IMR-90 (cell line): Measurements from ENCODE around the gene HOXA2.

ENCODE experiments used
- BHLHE40 ChIP-seq: fragments of 150-350 bp; IDR thresholded peaks from 2 replicates; pipeline ENCODE4 v1.6.1; 2016; ENCODE audit warnings: mild to moderate bottlenecking, low read depth, low read length
- CTCF ChIP-seq: conservative IDR thresholded peaks from 2 replicates; pipeline ENCODE4 v1.5.1; 2012; ENCODE audit warnings: mild to moderate bottlenecking, low read depth, low read length, improper control_type of control experiment
- ELK1 ChIP-seq: fragments of 150-350 bp; IDR thresholded peaks from 2 replicates; pipeline ENCODE4 v1.6.1; 2016; ENCODE audit warnings: low read depth, mild to moderate bottlenecking, low read length, moderate library complexity, borderline replicate concordance
- FOS ChIP-seq: fragments of 150-350 bp; IDR thresholded peaks from 2 replicates; pipeline ENCODE4 v1.6.1; 2016; ENCODE audit warnings: low read depth, low read length
- MAFK ChIP-seq: IDR thresholded peaks from 2 replicates; pipeline ENCODE4 v1.6.1; 2012; ENCODE audit warnings: low read depth, low read length, improper control_type of control experiment
- MAZ ChIP-seq: IDR thresholded peaks from 2 replicates; pipeline ENCODE4 v1.6.1; 2012; ENCODE audit warnings: low read depth, mild to moderate bottlenecking, low read length, improper control_type of control experiment, moderate library complexity, borderline replicate concordance
- MXI1 ChIP-seq: IDR thresholded peaks from 2 replicates; pipeline ENCODE4 v1.6.1; 2012; ENCODE audit warnings: low read depth, mild to moderate bottlenecking, low read length, moderate library complexity, borderline replicate concordance
- NFE2L2 ChIP-seq: fragments of 150-350 bp; IDR thresholded peaks from 2 replicates; pipeline ENCODE4 v1.6.1; 2016; ENCODE audit warnings: low read depth, mild to moderate bottlenecking, low read length
- POLR2A ChIP-seq: IDR thresholded peaks from 2 replicates; pipeline ENCODE4 v1.6.1; 2012; ENCODE audit warnings: mild to moderate bottlenecking, low read depth, low read length
- RAD21 ChIP-seq: IDR thresholded peaks from 2 replicates; pipeline ENCODE4 v1.6.1; 2012; ENCODE audit warnings: low read length, improper control_type of control experiment
- RCOR1 ChIP-seq: IDR thresholded peaks from 2 replicates; pipeline ENCODE4 v1.6.1; 2012; ENCODE audit warnings: mild to moderate bottlenecking, low read length, improper control_type of control experiment; ENCODE audit not compliant: insufficient replicate concordance
- RFX5 ChIP-seq: IDR thresholded peaks from 2 replicates; pipeline ENCODE4 v1.8.0; 2012; ENCODE audit warnings: low read depth, mild to moderate bottlenecking, low read length, moderate library complexity
- TF ChIP-seq, protein P1 (sequence below): fragments of 150-350 bp; IDR thresholded peaks from 2 replicates; pipeline ENCODE4 v1.6.1; 2017; ENCODE audit warnings: mild to moderate bottlenecking, antibody characterized with exemption, low read length, low read depth

DNA sequence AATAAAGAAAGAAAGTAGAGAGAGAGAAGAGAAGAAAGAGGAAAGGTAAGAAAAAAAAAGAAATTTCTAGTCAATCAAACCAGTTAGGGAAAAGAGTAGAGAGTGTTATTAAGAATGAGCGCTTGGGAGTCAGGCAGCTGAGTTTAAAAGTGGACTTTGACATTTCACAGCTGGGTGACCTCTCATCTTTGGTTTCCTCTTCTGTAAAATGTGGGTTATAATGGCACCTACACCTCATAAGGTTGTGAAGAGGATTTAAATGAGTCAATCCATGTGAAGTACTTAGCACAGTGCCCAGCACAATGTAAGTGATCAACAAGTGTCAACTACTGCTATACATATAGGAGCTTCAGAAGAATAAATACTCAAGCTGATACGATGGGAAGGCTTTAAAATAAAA, 18.8 kb downstream of the HOXA2 start:
- TF ChIP-seq CTCF: no peak
- no peak for TF ChIP-seq POLR2A
- TF ChIP-seq MAZ: no peak
- TF ChIP-seq RFX5: no peak
- TF ChIP-seq, protein P1, sequence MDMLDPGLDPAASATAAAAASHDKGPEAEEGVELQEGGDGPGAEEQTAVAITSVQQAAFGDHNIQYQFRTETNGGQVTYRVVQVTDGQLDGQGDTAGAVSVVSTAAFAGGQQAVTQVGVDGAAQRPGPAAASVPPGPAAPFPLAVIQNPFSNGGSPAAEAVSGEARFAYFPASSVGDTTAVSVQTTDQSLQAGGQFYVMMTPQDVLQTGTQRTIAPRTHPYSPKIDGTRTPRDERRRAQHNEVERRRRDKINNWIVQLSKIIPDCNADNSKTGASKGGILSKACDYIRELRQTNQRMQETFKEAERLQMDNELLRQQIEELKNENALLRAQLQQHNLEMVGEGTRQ: no peak
- no peak for TF ChIP-seq BHLHE40
- TF ChIP-seq RAD21: no peak
- TF ChIP-seq RCOR1: no peak
- no peak for TF ChIP-seq MXI1
- no peak for TF ChIP-seq NFE2L2
- no peak for TF ChIP-seq ELK1
- no peak for TF ChIP-seq FOS
- TF ChIP-seq MAFK: no peak
